DOHH2 (cell line): ENCODE data around the gene USP46.

ENCODE experiments used
- EZH2phosphoT487 ChIP-seq: fragments of 200-600 bp; sonication (generic); IDR thresholded peaks from 2 replicates; pipeline ENCODE4 v1.6.1; 2017; ENCODE audit warnings: borderline replicate concordance, mild to moderate bottlenecking, antibody characterized with exemption, low read length, moderate library complexity, mixed read lengths
- TF ChIP-seq, protein P1 (sequence below): fragments of 200-600 bp; sonication (generic); IDR thresholded peaks from one replicate; pipeline ENCODE4 v1.5.1; 2014; ENCODE audit warnings: antibody characterized with exemption, mild to moderate bottlenecking, low read depth, low read length; ENCODE audit not compliant: poor library complexity, severe bottlenecking

DNA sequence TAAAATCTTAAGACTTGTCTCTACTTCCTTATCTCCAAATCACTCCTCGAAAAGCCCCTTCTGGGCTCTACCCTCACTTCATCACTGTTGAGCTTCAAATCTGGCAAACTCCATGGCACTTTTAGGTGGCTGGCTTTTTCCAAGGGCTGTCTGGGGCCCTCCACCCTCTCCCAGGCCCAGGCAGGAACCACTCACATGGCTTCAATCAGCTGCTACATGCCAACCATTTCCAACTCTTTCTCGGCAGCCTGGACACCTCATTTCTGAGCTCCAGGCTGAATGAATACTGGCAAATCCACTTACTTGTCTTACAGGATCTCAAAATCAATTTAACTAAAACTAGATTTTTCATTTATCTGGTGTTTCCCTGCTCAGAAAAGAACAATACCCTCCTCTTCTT lies 22.0 kb downstream of the USP46 start:
- TF ChIP-seq, protein P1, sequence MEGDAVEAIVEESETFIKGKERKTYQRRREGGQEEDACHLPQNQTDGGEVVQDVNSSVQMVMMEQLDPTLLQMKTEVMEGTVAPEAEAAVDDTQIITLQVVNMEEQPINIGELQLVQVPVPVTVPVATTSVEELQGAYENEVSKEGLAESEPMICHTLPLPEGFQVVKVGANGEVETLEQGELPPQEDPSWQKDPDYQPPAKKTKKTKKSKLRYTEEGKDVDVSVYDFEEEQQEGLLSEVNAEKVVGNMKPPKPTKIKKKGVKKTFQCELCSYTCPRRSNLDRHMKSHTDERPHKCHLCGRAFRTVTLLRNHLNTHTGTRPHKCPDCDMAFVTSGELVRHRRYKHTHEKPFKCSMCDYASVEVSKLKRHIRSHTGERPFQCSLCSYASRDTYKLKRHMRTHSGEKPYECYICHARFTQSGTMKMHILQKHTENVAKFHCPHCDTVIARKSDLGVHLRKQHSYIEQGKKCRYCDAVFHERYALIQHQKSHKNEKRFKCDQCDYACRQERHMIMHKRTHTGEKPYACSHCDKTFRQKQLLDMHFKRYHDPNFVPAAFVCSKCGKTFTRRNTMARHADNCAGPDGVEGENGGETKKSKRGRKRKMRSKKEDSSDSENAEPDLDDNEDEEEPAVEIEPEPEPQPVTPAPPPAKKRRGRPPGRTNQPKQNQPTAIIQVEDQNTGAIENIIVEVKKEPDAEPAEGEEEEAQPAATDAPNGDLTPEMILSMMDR, result no peak
- no peak for TF ChIP-seq EZH2phosphoT487
